ENCODE measurements around the gene NRARP.
A peak's percentile ranks its signal among the peaks of the same experiment; 100 is the strongest.

NRARP gene

DNA sequence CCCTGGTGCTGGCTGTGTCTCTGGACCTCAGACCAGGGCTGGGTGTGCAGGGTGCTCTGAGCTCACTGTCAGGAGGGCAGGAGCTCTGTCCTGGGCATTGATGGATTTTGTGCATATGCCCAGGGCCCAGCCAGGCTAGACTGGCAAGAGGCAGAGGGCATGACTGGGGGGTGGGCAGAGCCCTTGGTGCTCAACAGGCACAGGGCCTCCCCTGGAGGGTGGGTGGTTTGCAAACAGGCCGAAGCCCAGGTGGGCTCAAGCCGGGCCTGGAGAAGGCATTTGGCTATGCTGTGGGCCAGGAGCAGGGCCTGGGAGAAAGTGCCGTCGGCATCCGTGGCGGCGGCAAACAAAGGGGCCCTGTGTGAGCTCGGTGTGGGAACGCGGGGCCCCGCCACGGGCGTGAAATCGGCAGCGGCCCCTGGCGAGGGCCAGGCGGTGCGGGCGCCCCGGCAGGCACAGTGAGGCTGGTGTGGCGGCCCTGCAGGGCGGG lies 1.9 kb upstream of the NRARP start:
- H3K4me3 ChIP-seq (ENCODE audit: low read length), result no peak overlapping the region
- H3K4me1 ChIP-seq (ENCODE audit: low read length), result 0 out of 2 replicates have a peak, but pooled peaks cover 3% of the 10 kb centered on the region
- peaks cover 7% of the 10 kb centered on the region; the same call in 1 of the 2 replicates for H3F3A ChIP-seq (ENCODE audit: insufficient read depth, low read length)
- H3K4me2 ChIP-seq (ENCODE audit: low read depth, low read length), result no peak overlapping the region
- DNase-seq, result no peak
- no peak overlapping the region for H2AFZ ChIP-seq (ENCODE audit: low read length)
- no peak overlapping the region for H3K27ac ChIP-seq (ENCODE audit: low read length)
- no peaks in the 10 kb centered on the region for H3K36me3 ChIP-seq (replicated peaks; ENCODE audit: insufficient read depth, low read length)
- peaks cover 43% of the 10 kb centered on the region for H3K27me3 ChIP-seq (replicated peaks; ENCODE audit: insufficient read depth, low read length)
- no peaks in the 10 kb centered on the region for H4K20me1 ChIP-seq (ENCODE audit: insufficient read depth, low read length)
- TF ChIP-seq EZH2 (optimal IDR thresholded peaks at IDR 0.05; ENCODE audit: low read depth, low read length), result no peak
- TF ChIP-seq CTCF (IDR thresholded peaks at IDR 0.05; ENCODE audit: low read length), result no peak
- no peak for TF ChIP-seq EZH2phosphoT487 (IDR thresholded peaks at IDR 0.05; ENCODE audit: low read length)
- H3K9me3 ChIP-seq (replicated peaks; ENCODE audit: insufficient read depth, low read length), result no peaks in the 10 kb centered on the region
- no peaks in the 10 kb centered on the region for H3K79me2 ChIP-seq (ENCODE audit: low read length)
- no peak overlapping the region for H3K9ac ChIP-seq (ENCODE audit: low read length)
- H3K9me2 ChIP-seq (replicated peaks; ENCODE audit: insufficient read depth, low read length), result no peaks in the 10 kb centered on the region

DNA sequence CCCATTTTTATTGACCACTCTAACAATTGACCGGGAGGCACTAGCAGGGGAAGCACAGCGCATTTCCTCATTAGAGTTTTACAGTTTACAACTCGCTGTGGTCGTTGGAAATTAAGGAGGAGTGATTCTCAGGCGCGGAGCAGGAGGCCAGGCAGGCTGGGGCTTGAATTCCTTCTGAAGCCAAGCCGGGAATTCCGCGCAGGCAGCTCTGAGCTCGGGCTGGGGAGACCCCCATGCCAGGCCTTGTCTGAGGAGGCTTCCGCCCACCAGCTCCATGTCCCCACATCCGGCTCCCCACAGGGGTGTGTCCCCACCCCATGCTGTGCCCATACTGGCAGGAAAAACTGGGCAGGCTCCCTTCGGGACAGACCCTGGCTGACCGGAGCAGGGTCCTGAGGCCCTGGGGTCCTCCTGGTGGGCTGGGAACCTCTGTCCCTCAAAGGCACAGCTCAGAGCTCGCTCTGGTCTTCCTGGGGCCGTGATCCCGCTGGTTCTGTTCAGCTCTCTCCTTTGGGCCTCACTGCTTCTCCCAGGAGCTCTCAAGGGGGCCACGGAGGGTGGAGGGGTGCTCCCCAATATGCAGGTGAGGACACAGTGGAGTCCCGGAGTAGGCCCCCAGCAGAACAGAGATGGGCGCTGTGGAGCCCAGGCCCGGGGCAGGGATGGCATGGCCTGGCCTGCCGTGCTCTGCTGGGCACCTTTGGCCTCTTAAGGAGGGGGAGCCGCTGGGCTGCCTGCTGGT lies 1.3 kb upstream of the NRARP start:
- Histone ChIP-seq H4K20me1 (ENCODE audit: insufficient read depth, low read length) (no peaks in the 10 kb centered on the region), H3K9ac (ENCODE audit: low read length) (no peak overlapping the region), H3K9me3 (replicated peaks; ENCODE audit: insufficient read depth, low read length) (no peaks in the 10 kb centered on the region), H3K4me2 (ENCODE audit: low read depth, low read length) (no peak overlapping the region), H3K27me3 (replicated peaks; ENCODE audit: insufficient read depth, low read length) (peaks cover 49% of the 10 kb centered on the region), H3K4me1 (ENCODE audit: low read length) (0 out of 2 replicates have a peak, but pooled peaks cover 3% of the 10 kb centered on the region), H3K27ac (ENCODE audit: low read length) (no peak overlapping the region), H3K79me2 (ENCODE audit: low read length) (no peaks in the 10 kb centered on the region), H2AFZ (ENCODE audit: low read length) (no peak overlapping the region), H3K36me3 (replicated peaks; ENCODE audit: insufficient read depth, low read length) (no peaks in the 10 kb centered on the region), H3K9me2 (replicated peaks; ENCODE audit: insufficient read depth, low read length) (no peaks in the 10 kb centered on the region), H3K4me3 (ENCODE audit: low read length) (no peak overlapping the region), H3F3A (ENCODE audit: insufficient read depth, low read length) (peaks cover 7% of the 10 kb centered on the region; the same call in 1 of the 2 replicates)
- TF ChIP-seq EZH2phosphoT487 (IDR thresholded peaks at IDR 0.05; ENCODE audit: low read length) (no peak), EZH2 (optimal IDR thresholded peaks at IDR 0.05; ENCODE audit: low read depth, low read length) (no peak), CTCF (IDR thresholded peaks at IDR 0.05; ENCODE audit: low read length) (no peak)
- no peak for DNase-seq

- H3K27ac ChIP-seq (ENCODE audit: low read length), result no peak overlapping the region
These were observed 529 bp upstream of the NRARP start for GRCh38 chr9:137302449-137303150.

More at GRCh38 chr9:137302449-137303150, 529 bp upstream of the NRARP start:
- no peaks in the 10 kb centered on the region for H3K36me3 ChIP-seq (replicated peaks; ENCODE audit: insufficient read depth, low read length)
- no peaks in the 10 kb centered on the region for H3K9me3 ChIP-seq (replicated peaks; ENCODE audit: insufficient read depth, low read length)
- H3K9ac ChIP-seq (ENCODE audit: low read length), result peak overlapping the region; percentile 31; the same call in 1 of the 2 replicates
- H4K20me1 ChIP-seq (ENCODE audit: insufficient read depth, low read length), result no peaks in the 10 kb centered on the region
- H3K79me2 ChIP-seq (ENCODE audit: low read length), result no peaks in the 10 kb centered on the region
- no peak for DNase-seq
- TF ChIP-seq CTCF (IDR thresholded peaks at IDR 0.05; ENCODE audit: low read length) (peak; percentile 47), EZH2 (optimal IDR thresholded peaks at IDR 0.05; ENCODE audit: low read depth, low read length) (no peak)
- peak overlapping the region; percentile 44; the same call in 1 of the 2 replicates for H3K4me3 ChIP-seq (ENCODE audit: low read length)
- peaks cover 55% of the 10 kb centered on the region for H3K27me3 ChIP-seq (replicated peaks; ENCODE audit: insufficient read depth, low read length)
- H3K4me1 ChIP-seq (ENCODE audit: low read length), result 0 out of 2 replicates have a peak, but pooled peaks cover 3% of the 10 kb centered on the region
- H3F3A ChIP-seq (ENCODE audit: insufficient read depth, low read length), result peaks cover 7% of the 10 kb centered on the region; the same call in 1 of the 2 replicates
- peak overlapping the region; percentile 69 for H2AFZ ChIP-seq (ENCODE audit: low read length)
- H3K4me2 ChIP-seq (ENCODE audit: low read depth, low read length), result peak overlapping the region; percentile 69; the same call in 1 of the 2 replicates
- H3K9me2 ChIP-seq (replicated peaks; ENCODE audit: insufficient read depth, low read length), result no peaks in the 10 kb centered on the region
